ENCODE data around the gene PLTP.
A peak's percentile ranks its signal among the peaks of the same experiment; 100 is the strongest.
"Not testable (repeated sequence)": the region's sequence is repeated elsewhere in the genome, so short reads cannot be mapped to it uniquely, and the experiment has no call there.

The PLTP gene

DNA sequence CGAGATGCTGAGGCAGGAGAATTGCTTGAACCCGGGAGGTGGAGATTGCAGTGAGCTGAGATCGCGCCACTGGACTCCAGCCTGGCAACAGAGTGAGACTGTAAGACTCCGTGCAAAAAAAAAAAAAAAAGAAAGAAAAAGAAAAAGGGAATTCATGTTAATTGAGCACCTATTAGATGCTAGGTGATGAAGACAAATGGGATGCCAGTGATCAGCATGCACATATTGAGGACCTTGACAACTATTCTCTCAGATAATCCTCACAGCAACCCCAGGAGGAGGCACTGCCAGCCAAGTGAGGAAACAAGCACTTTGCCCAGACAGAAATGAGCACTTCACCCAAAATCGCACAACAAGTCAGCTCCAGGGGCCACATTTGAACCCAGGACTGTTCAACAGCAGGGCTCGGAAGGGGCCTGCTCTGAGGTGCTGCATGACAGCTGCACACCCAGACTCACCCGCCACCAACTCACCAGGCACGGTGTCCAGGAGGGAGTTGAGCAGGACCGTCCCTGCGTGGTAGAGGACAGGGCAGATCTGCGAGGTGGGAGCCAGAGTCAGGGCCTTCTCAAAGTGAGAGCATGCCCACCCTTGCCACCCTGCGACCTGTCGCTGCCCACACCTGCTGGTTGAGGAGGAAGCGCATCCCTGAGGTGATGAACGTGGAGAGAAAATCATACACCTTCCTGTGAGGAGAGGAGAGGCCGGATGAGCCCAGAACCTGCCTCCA lies 4.6 kb downstream of the PLTP start:
- DNase-seq = no peak
- intact Hi-C loops (cut with DNase I) = no loop called here

DNA sequence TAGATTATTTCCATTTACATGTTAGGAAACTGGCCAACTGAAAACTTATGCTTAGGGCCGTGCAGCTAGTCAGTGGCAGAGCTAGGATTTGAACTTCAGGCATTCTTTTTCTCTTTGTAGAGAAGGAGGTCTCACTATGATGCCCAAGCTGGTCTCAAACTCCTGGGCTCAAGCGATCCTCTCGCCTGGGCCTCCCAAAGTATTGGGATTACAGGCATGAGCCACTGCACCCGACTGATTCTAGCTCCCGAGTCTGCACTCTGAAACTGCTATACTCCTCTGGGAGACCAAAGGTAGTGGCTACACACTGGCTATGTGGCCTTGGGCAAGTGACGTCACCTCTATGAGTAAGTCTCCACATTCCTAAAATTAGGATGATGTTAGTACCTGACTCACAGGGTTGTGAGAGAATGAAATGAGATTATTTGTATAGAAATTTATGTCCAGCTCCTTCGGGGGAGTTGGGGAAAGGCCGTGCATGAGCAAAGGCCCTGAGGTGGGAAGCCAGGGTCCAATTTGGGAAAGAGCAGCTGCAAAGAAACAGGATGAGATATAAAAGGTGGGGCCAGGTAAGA lies 6.4 kb downstream of the PLTP start:
- intact Hi-C loops (cut with DNase I) = no loop called here
- no peak for DNase-seq

DNA sequence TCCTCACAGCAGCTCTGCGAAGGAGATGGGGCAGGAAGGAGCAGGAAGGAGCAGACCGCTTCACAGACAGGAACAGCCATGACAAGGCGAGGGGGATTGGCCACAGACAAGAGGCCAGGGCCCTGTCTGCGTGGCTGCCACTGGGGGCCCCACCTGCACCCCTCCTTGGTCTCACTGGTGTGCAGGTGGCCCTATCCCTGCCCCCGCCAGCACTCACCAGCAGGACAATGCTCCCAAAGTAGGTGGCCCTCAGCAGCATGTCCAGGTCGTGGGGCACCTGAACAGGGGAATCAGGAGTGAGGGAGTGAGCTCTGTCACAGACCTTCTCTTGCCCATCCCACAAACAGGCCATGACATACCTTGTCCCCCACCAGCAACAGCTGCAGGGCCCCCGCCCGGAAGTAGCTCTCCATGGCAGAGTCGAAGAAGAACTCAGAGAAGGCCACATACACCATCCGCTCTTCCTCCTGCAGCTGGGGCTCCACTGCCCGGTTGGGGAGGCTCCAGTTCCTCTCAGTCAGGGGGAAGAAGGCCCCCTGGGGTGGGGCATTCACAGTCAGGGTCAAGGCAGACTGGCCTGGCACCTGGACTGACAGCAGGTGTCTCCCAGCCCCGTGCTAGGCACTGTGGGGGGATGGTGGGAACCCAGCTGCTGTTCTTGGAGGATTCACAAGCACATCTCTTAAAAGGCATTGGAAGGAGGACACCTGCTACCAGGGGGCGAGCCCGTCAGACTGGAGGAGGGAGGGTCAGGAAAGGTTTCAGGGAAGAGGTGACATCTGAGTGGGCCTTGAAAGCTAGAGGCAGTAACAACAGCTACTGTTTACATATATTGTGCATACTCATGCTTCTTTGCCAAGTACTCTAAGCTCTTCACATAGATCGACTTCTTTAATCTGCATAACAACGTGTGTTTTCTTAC lies 7.1 kb downstream of the PLTP start:
- intact Hi-C loops (cut with DNase I) = no loop called here
- no peak for DNase-seq

DNA sequence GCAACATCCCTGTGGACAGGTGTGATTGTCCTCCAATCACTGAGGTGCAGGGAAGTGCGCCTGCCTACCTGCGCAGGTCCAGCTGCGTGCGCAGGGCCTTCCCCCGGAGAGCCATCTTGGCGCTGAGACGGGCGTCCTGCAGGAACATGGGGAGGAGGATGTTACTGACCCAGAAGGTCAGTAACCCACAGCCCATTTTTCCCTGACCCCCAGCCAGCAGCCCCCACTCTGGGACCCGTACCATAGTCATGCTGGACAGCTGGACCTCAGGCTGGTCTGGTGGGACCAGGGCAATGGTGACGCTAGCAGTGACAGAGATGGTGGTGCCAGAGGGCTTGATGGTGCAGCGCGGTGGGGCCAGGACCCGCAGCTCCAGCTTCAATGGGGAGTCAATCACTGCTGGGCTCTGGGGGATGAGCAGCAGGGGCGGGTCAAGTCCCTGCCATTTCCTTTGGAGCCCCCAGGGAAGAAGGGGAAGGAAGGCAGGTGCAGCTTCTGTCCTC lies 9.7 kb downstream of the PLTP start:
- no peak for DNase-seq
- intact Hi-C loops (cut with DNase I) = no loop called here

DNA sequence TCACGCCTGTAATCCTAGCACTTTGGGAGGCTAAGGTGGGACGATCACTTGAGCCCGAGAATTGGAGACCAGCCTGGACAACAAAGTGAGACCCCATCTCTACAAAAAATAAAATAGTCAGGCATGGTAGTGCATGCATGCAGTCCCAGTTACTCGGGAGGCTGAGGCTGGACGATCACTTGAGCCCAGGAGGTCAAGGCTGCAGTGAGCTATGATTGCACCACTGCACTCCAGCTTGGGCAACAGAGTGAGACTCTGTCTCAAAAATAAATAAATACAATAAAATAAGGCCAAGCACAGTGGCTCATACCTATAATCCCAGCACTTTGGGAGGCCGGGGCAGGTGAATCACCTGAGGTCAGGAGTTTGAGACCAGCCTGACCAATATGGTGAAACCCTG lies 10.6 kb downstream of the PLTP start:
- intact Hi-C loops (cut with DNase I); DNase-seq: not testable (repeated sequence)

DNA sequence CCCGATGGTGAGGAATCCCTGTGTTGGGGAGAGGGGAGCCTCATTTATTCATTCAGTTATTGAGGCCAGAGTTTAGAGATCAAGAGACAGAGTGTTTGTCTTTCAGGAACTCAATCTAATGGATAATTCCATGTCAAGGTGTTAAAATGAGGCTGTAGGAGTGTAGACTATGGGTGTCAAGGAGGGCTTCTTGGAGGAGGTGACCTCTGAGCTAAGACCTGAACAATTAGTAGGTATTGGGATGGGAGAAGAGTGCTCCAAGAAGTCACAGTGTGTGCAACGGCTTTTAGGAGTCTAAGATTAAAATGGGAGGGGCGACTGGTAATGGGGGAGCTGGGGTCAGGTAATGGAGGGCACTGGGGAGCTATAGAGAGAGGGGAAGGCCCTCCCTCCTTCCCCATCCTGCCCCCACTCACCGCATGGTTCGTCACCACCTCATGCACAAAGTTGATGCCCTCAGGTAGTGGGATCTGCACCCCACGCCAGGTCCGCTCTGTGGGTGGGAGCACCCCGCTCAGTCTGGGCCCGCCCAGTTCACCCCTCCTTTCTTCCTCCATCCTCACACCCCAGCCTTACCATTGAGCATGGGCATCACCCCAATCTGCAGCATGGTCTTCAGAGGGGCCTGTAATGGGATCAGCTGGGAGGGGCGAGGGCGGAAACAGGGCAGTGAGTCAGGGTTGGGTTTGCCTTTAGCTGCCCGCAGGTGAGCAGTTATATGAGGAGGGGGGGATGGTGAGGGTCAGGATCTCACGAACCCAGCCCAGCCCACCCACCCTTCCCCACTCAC lies 12.7 kb downstream of the PLTP start:
- intact Hi-C loops (cut with DNase I) = no loop called here
- no peak for DNase-seq

DNA sequence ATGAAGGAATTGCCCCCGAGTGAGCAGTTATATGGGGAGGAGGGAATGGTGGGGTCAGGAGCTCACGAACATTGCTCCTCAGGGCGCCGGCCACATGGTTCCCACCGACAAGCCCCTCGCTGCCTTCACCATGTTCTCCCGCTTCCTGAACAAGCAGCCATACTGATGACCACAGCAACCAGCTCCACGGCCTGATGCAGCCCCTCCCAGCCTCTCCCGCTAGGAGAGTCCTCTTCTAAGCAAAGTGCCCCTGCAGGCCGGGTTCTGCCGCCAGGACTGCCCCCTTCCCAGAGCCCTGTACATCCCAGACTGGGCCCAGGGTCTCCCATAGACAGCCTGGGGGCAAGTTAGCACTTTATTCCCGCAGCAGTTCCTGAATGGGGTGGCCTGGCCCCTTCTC lies 13.7 kb downstream of the PLTP start:
- intact Hi-C loops (cut with DNase I) = no loop called here
- DNase-seq = no peak

DNA sequence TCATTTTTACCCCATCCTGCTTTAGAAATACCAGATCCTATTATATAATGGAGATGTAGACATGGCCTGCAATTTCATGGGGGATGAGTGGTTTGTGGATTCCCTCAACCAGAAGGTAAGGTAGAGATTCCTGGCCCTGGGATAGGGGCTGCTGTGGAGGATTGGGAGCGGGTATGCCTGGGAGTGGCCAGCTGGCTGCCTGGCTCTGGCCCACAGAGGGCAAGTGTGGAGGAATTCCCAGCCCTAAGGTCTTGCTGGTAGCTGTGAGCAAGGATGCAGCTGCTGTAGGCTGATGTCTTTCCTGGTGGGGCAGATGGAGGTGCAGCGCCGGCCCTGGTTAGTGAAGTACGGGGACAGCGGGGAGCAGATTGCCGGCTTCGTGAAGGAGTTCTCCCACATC lies 14.3 kb downstream of the PLTP start:
- no peak for DNase-seq
- intact Hi-C loops (cut with DNase I) = no loop called here

DNA sequence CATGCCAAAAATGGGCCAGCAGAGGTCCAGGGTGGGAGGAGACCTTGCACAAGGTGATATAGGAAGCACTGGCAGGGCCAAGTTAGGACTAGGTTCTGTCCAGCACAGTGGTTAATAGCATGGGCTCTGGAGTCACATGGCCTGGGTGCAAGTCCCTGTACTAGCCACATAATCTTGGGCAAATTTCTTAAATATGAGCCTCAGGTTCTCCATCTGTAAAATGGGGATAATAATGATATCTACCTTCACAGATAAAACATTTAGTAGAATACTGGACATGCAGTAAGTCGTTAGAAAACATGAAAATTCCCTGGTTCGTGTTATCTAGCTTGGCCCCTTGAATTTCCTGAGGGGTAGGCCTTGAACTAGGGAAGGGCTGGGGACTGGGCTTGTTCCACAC lies 14.7 kb downstream of the PLTP start:
- intact Hi-C loops (cut with DNase I) = no loop called here

DNA sequence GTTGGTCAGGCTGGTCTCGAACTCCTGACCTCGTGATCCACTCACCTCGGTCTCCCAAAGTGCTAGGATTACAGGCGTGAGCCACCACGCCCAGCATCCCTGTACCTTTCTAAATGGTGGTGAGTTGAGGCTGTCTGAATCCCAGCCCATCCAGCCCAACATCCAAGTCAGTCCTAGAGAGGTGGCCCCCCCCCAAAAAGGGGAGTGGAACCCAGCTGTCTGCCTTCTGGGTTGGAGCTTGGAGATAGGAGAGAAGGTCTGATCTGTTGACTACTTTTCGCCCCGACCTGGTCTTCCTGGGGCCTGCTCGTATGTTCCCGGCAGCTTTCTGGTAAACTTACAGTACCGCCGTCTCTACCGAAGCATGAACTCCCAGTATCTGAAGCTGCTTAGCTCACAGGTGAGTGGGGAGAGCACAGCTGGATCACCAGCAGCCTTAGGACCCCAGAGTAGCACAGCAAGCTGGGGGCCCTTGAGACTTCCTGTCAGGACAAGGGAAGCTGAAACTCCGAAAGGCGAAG lies 15.3 kb downstream of the PLTP start:
- intact Hi-C loops (cut with DNase I) = no loop called here
- DNase-seq = no peak

More for the DNA sequence above, 14.7 kb downstream of the PLTP start:
- no peak for DNase-seq

DNA sequence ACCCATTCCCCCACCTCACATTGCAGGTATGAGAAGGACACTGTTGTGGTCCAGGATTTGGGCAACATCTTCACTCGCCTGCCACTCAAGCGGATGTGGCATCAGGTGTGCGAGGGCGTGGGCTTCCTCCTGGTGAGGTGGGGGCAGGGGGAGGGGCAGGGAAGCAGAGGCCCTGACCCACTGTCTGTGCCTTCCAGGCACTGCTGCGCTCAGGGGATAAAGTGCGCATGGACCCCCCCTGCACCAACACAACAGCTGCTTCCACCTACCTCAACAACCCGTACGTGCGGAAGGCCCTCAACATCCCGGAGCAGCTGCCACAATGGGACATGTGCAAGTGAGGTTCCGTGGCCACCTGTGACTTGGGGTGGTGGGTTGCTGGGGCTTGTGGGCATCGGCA lies 17.2 kb downstream of the PLTP start:
- intact Hi-C loops (cut with DNase I) = no loop called here
- no peak for DNase-seq

DNA sequence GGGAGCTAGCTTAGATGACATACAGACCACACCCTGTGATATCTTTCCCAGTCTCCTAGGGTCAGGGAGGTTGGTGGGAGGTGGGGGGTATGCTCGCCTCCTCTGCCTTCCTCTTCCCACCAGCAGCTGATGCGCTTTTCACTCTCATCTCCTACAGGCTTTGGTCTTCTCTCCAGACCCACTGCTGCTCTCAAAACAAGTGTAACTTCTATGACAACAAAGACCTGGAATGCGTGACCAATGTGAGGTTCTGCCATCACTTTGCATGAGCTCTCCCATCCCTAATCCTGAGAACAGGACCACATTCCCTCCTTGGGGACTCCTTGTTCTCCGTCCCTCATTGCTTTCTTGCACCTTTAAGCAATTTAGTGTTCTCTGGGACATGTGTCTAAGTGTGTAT lies 18.1 kb downstream of the PLTP start:
- intact Hi-C loops (cut with DNase I) = no loop called here
- DNase-seq = no peak

DNA sequence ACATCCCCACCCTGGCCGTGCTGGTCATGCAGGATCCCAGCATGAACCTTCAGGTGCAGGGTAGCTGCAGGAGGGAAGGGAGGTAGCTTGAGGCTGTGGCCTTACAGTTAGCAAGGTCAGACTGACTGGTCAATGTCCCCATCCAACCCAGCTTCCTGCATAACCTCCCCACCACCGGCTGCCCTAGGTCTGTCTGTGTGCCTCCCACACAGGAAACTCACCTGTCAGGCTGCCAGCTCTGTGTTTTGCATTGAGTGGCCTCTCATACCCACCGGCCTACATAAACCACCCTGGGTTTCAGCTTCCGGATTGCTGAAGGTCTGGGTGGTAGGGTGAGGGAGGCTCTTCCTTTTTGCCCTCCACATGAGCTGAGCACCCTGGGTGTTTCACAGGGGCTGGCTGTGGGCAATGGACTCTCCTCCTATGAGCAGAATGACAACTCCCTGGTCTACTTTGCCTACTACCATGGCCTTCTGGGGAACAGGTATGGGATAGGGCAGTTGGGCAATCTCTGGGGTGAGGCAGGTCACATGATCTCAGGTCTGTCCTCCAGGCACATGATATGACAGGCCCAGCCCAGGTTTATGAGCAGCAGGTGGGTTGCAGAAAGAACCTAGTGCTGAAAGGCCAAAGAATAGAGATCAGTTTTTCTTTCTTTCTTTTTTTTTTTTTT lies 19.0 kb downstream of the PLTP start:
- DNase-seq = no peak

DNA sequence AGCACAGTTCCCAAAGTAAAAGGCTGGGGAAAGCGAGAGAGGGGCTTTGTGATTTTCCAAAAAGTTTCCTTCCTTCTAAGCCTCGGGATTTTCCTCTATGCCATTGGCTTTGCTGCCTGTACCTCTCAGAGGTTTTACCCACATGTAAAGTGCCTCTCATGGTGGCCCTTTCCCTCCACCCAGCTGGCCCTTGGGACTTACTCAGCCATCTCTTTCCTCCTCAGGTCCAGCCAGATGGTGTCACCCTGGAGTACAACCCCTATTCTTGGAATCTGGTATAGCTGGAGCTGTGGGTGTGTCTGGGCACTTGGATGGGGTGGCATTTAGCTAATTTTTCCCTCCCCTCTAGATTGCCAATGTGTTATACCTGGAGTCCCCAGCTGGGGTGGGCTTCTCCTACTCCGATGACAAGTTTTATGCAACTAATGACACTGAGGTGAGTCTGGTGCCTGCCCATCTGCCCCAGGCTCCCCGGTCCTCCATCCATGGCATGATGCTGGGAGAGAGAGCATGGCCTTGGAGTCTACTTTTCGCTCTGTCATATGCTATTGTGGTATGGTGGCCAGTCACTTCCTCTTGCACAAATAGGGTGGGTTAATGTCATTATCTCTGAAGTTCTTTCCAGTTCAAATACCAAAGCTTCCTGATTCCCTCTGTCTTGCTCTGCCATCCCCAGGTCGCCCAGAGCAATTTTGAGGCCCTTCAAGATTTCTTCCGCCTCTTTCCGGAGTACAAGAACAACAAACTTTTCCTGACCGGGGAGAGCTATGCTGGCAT lies 19.7 kb downstream of the PLTP start:
- intact Hi-C loops (cut with DNase I) = no loop called here
- peak in 10 of 42 donors; percentile 12 to 63 (median 32) for DNase-seq

More for the DNA sequence above, 19.0 kb downstream of the PLTP start:
- intact Hi-C loops (cut with DNase I) = no loop called here

DNA sequence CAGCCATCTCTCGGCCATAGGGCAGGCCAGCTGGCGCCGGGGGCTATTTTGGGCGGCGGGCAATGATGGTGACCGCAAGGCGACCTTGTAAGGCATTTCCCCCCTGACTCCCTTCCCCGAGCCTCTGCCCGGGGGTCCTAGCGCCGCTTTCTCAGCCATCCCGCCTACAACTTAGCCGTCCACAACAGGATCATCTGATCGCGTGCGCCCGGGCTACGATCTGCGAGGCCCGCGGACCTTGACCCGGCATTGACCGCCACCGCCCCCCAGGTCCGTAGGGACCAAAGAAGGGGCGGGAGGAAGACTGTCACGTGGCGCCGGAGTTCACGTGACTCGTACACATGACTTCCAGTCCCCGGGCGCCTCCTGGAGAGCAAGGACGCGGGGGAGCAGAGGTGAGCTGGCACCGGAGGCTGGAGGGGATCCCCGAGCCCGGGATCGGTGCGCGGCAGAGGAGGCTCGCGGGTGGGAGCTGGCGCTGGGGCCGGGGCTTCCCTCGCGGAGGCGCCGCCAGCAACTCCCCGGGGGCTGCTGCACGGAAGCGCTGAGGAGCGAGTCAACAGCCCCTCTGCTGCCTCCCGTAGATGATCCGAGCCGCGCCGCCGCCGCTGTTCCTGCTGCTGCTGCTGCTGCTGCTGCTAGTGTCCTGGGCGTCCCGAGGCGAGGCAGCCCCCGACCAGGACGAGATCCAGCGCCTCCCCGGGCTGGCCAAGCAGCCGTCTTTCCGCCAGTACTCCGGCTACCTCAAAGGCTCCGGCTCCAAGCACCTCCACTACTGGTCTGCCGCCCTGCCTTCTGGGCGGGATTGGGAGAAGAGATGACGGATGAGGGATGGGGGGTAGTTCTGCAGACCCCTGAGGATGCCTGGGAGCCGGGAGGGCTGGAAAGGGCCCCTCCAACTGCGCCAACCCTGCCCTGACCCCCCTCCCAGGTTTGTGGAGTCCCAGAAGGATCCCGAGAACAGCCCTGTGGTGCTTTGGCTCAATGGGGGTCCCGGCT lies 20.7 kb downstream of the PLTP start, which contains the start of the genes CTSA and NEURL2:
Gene CTSA (plus strand): TSS at position 351 of the 999 bp plus-strand sequence. CDS start 234 bp downstream, at position 585.
Gene NEURL2 (minus strand): TSS at position 224 of the 999 bp plus-strand sequence. CDS start 217 bp downstream, at position 7.
- intact Hi-C loops (cut with DNase I) = loop anchor here (2.0 kb wide), 1 partner anchor 44 kb away; the partner anchor contains the start of gene PCIF1

More for the DNA sequence above, 20.7 kb downstream of the PLTP start, which contains the start of the genes CTSA and NEURL2:
- peak; percentile 89 to 98 (median 95) for DNase-seq
